ENCODE data around the gene C1orf159. TPM values are rescaled to one million over a fixed set of nuclear protein-coding genes. Genes with fewer than 3 reads are reported as not detected.
"Not testable (repeated sequence)": the region's sequence is repeated elsewhere in the genome, so short reads cannot be mapped to it uniquely, and the experiment has no call there.

The C1orf159 gene
- total RNA-seq, 1 donor from 2014 or later = 31.8 TPM

DNA sequence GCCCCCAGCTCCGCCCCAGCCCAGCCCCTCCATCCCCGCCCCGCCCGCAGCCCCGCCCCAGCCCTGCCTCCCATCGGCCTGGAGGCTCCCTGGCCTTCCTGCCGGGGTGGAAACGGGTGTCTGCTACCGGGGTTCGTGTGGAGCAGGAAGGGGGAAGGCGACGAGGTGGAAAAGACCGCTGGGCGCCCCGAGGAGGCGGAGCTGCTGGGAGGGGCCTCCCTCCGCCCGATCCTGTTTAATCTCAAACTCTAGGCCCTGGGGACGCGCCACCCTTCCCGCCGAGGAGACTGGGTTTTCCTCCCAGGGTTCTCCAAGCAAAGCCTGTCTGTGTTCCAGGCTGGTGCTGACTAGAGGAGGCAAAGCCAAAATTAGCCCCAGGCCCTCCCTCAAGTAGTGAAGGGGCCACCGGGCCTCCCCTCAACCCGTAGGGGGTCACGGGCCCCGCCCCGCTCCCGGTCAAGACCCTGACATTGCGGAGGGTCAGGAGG, 41.6 kb upstream of the C1orf159 start:
- H3K36me3 Mint-ChIP-seq = no peaks in the 10 kb centered on the region
- H3K27me3 Mint-ChIP-seq (ENCODE audit: low read depth) = no peaks in the 10 kb centered on the region
- peak overlapping the region; percentile 56 for H3K4me3 Mint-ChIP-seq
- TF ChIP-seq CTCF (IDR thresholded peaks at IDR 0.05; ENCODE audit: unreplicated experiment) = no peak
- H3K4me1 Mint-ChIP-seq = peaks cover 3% of the 10 kb centered on the region
- DNase-seq (ENCODE audit: low spot score in 2 of 2, unreplicated experiment in 2 of 2) = peak; percentile 64 to 79
- H3K9me3 Mint-ChIP-seq = peaks cover 20% of the 10 kb centered on the region
- peak overlapping the region; percentile 82 for H3K27ac Mint-ChIP-seq

GRCh38 chr1:1157033-1157365, 41.1 kb upstream of the C1orf159 start:
- Mint-ChIP-seq H3K9me3 (peaks cover 25% of the 10 kb centered on the region), H3K27ac (peak overlapping the region; percentile 95), H3K27me3 (ENCODE audit: low read depth) (no peaks in the 10 kb centered on the region), H3K36me3 (no peaks in the 10 kb centered on the region), H3K4me1 (peaks cover 3% of the 10 kb centered on the region), H3K4me3 (peak overlapping the region; percentile 26)
- no peak for DNase-seq (ENCODE audit: low spot score in 2 of 2, unreplicated experiment in 2 of 2)
- no peak for TF ChIP-seq CTCF (IDR thresholded peaks at IDR 0.05; ENCODE audit: unreplicated experiment)

DNA sequence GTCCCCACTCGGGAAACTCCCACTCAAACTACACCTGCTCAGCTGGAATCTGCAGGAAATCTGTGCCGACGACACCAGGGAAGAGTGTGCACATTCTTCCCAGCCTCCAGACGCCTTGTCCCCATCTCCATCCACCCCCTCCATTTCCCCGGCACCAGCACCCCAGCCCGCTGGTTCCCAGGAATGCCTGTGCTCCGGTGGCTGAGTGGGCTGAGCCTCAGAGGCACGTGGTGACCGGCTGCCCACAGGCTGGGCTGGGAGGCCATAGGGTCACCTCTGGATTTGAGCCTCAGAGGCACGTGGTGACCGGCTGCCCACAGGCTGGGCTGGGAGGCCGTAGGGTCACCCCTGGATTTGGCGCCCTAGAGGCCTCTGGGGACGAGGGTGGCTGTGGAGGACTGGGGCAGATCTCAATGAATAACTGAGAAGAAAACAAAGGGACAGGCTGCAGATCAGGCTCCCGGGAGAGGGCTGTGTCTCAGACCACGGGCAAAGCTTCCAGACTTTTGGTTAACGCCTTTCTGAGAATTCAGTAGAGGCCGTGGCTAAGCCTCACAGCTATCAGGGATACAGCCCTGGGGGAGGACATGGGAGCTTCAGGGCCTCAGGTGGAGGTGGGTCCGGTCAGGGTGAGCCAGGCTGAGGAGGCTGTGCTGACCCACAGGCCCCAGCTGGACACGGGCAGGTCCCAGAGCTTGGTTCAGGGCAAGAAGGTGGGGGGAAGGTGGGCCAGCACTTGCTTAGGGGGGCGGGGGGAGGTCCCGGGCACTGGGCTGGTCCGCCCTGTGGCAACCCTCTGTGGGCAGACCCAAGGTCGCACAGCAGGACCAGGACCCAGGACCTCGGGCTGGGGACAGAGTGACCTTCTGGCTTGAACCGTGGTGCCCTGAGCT, 40.5 kb upstream of the C1orf159 start:
- no peaks in the 10 kb centered on the region for H3K36me3 Mint-ChIP-seq
- TF ChIP-seq CTCF (IDR thresholded peaks at IDR 0.05; ENCODE audit: unreplicated experiment) = no peak
- H3K4me1 Mint-ChIP-seq = peaks cover 3% of the 10 kb centered on the region
- H3K27ac Mint-ChIP-seq = peak overlapping the region; percentile 95
- peak overlapping the region; percentile 31 for H3K4me3 Mint-ChIP-seq
- DNase-seq (ENCODE audit: low spot score in 2 of 2, unreplicated experiment in 2 of 2) = no peak
- H3K27me3 Mint-ChIP-seq (ENCODE audit: low read depth) = no peaks in the 10 kb centered on the region
- peaks cover 25% of the 10 kb centered on the region for H3K9me3 Mint-ChIP-seq

- H3K4me1 Mint-ChIP-seq = peaks cover 3% of the 10 kb centered on the region
- no peak overlapping the region for H3K4me3 Mint-ChIP-seq
- TF ChIP-seq CTCF (IDR thresholded peaks at IDR 0.05; ENCODE audit: unreplicated experiment) = no peak
- no peaks in the 10 kb centered on the region for H3K36me3 Mint-ChIP-seq
- H3K27ac Mint-ChIP-seq = peak overlapping the region; percentile 85
- H3K9me3 Mint-ChIP-seq = peaks cover 25% of the 10 kb centered on the region
- no peaks in the 10 kb centered on the region for H3K27me3 Mint-ChIP-seq (ENCODE audit: low read depth)
- no peak for DNase-seq (ENCODE audit: low spot score in 2 of 2, unreplicated experiment in 2 of 2)
Measured at GRCh38 chr1:1155258-1155657, 39.4 kb upstream of the C1orf159 start.

DNA sequence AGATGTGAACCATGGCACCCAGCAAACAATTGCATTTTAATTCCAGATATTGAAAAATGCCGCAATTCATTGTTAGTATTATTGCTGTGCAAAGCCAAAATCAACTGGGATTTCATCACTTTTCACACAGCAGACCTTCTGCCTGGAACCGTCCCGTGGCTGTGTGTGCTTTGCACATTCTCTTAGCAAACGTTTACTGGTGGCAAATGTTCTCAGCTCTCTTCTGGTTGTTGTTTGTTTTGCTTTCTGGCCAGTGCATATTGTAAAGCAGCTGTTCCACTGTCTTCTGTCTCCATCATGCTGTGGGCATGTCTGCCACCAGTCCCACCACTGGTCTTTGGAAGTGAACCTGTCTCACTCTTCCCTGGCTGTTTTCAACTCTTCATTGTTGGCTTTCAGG, 38.0 kb upstream of the C1orf159 start:
- no peak for TF ChIP-seq CTCF (IDR thresholded peaks at IDR 0.05; ENCODE audit: unreplicated experiment)
- DNase-seq (ENCODE audit: low spot score in 2 of 2, unreplicated experiment in 2 of 2) = no peak
- peaks cover 25% of the 10 kb centered on the region for H3K9me3 Mint-ChIP-seq
- H3K27ac Mint-ChIP-seq = peak overlapping the region; percentile 3
- H3K36me3 Mint-ChIP-seq = no peaks in the 10 kb centered on the region
- H3K4me1 Mint-ChIP-seq = no peaks in the 10 kb centered on the region
- H3K4me3 Mint-ChIP-seq = no peak overlapping the region
- no peaks in the 10 kb centered on the region for H3K27me3 Mint-ChIP-seq (ENCODE audit: low read depth)

DNA sequence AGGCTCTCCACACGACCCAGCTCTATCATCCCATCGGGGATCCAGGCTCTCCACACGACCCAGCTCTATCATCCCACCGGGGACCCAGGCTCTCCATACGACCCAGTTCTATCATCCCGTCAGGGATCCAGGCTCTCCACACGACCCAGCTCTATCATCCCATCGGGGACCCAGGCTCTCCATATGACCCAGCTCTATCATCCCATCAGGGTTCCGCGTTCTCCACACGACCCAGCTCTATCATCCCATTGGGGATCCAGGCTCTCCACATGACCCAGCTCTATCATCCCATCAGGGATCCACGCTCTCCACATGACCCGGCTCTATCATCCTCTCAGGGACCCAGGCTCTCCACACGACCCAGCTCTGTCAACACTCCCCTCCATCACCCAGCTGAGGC, 37.3 kb upstream of the C1orf159 start:
- peak overlapping the region; percentile 73 for H3K27ac Mint-ChIP-seq

DNA sequence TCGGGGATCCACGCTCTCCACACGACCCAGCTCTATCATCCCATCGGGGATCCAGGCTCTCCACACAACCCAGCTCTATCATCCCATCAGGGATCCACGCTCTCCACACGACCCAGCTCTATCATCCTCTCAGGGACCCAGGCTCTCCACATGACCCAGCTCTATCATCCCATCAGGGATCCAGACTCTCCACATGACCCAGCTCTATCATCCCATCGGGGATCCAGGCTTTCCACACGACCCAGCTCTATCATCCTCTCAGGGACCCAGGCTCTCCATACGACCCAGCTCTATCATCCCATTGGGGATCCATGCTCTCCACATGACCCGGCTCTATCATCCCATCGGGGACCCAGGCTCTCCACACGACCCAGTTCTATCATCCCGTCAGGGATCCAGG, 36.5 kb upstream of the C1orf159 start:
- not testable (repeated sequence) for H3K36me3 Mint-ChIP-seq; H3K4me3 Mint-ChIP-seq; H3K27me3 Mint-ChIP-seq (ENCODE audit: low read depth); H3K4me1 Mint-ChIP-seq; DNase-seq (ENCODE audit: low spot score in 2 of 2, unreplicated experiment in 2 of 2)
- peak overlapping the region; percentile 53 for H3K27ac Mint-ChIP-seq
- H3K9me3 Mint-ChIP-seq = peaks cover 25% of the 10 kb centered on the region

More for the DNA sequence above, 37.3 kb upstream of the C1orf159 start:
- DNase-seq (ENCODE audit: low spot score in 2 of 2, unreplicated experiment in 2 of 2); H3K36me3 Mint-ChIP-seq; H3K27me3 Mint-ChIP-seq (ENCODE audit: low read depth); H3K4me3 Mint-ChIP-seq; H3K4me1 Mint-ChIP-seq: not testable (repeated sequence)
- H3K9me3 Mint-ChIP-seq = peaks cover 25% of the 10 kb centered on the region
